ENCODE measurements around the gene PANK4.

Gene PANK4

DNA sequence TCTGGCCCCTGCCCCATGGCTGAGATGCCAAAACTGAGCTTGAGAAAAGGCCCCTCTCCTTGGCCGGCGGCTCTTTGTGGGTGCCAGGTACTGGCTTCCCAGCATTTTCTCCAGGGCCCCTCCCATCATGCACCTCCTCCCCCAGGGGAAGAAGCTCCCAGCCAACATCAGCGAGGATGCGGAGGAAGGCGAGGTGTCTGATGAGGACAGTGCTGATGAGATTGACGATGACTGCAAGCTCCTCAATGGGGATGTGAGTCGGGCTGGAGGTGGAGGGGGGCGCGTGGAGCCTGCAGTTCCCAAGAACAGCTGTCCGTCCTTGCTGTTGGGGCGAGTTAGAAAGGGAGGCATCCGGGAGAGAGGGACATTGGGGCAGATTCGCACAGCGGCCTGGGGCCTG, 36.8 kb downstream of the PANK4 start:
- DNase-seq = no peak
- TF ChIP-seq POLR2A (IDR thresholded peaks at IDR 0.05; ENCODE audit: low read length) (no peak), GATA1 (IDR thresholded peaks at IDR 0.05; ENCODE audit: low read depth, low read length) (no peak)

- TF ChIP-seq GATA1 (IDR thresholded peaks at IDR 0.05; ENCODE audit: low read depth, low read length) (no peak), POLR2A (IDR thresholded peaks at IDR 0.05; ENCODE audit: low read length) (no peak)
- no peak for DNase-seq
Observed at GRCh38 chr1:2488688-2489087, 37.7 kb downstream of the PANK4 start.

DNA sequence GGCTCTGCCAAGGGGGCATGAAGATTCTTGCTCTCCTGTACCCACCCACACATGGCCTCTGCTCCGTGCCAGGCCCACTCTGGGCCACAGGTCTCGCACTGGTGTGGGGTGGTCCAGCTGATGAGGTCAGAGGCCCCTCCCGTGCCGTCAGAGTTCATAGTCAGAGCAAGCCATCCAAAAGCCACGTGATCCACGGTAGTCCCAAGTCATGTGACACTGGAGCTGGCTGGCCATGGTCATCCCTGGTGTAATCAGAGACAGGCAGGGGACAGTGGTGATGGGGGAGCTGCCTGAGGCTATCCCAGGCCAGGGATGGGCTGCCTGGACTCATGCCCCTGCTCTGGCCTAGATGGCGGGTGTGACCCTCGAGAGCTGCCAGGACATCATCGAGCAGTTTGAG, 39.8 kb downstream of the PANK4 start:
- DNase-seq = no peak
- TF ChIP-seq GATA1 (IDR thresholded peaks at IDR 0.05; ENCODE audit: low read depth, low read length) (no peak), POLR2A (IDR thresholded peaks at IDR 0.05; ENCODE audit: low read length) (no peak)

GRCh38 chr1:2486041-2486440, 40.4 kb downstream of the PANK4 start:
- no peak for TF ChIP-seq POLR2A (IDR thresholded peaks at IDR 0.05; ENCODE audit: low read length)
- no peak for TF ChIP-seq GATA1 (IDR thresholded peaks at IDR 0.05; ENCODE audit: low read depth, low read length)
- no peak for DNase-seq

DNA sequence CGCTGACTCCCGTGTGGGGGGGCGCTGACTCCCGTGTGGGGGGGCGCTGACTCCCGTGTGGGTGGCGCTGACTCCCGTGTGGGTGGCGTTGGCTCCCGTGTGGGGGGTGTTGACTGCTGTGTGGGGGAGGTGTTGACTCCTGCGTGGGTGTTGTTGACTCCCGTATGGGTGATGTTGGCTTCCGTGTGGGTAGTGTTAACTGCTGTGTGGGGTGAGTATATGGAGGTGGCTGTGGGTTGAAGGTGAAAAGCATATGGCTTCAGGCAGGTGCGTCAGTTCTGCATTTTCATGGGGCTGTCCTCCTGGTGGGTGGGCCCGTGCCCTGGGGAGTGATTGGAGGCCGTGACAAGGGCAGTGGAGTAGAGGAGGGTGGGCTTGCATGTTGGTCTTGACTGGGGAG, 42.4 kb downstream of the PANK4 start:
- DNase-seq = no peak
- TF ChIP-seq GATA1 (IDR thresholded peaks at IDR 0.05; ENCODE audit: low read depth, low read length) (no peak), POLR2A (IDR thresholded peaks at IDR 0.05; ENCODE audit: low read length) (no peak)

- no peak for TF ChIP-seq POLR2A (IDR thresholded peaks at IDR 0.05; ENCODE audit: low read length)
- no peak for DNase-seq
Observed at GRCh38 chr1:2483026-2483425, 43.4 kb downstream of the PANK4 start.

DNA sequence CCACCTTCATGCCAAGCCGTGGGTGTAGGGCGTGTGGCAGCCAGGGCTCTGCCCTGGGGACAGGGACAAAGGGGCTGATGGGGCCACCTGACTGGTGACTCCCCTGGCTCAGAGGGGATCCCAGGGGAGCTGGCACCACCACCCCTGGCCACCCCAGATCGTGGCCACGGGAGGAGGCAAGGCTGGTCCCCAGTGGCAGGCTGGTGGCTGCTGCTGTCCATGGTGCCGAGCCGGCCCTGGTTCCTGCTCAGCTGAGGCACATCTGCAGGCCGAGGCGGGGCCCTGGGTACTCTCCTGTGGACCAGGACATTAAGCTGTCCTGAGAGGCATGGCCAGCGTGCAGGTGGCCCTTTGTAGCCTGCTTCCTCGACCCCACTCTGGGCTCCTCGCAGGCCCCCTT, 43.8 kb downstream of the PANK4 start:
- no peak for TF ChIP-seq GATA1 (IDR thresholded peaks at IDR 0.05; ENCODE audit: low read depth, low read length)
- no peak for TF ChIP-seq POLR2A (IDR thresholded peaks at IDR 0.05; ENCODE audit: low read length)
- no peak for DNase-seq

DNA sequence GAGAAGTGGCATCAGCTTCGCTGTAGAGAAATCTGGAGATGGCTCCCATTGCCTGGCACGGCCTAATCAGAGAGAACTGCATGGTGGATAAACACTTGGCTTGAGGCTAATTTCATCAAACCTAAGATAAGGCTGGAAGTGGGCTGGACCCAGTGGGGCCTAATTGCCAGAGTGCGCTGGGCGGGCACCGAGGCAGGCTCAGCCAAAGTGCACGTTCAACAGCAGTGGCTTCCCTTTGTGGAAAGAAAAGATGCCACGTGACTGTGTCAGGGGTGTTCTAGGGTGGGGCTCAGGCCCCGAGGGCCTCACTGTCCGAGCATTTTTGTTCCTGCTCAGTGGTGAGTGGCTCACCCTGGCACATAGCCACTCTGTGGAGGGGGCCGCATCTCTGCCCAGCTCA, 44.5 kb downstream of the PANK4 start:
- no peak for DNase-seq
- TF ChIP-seq POLR2A (IDR thresholded peaks at IDR 0.05; ENCODE audit: low read length) (no peak), GATA1 (IDR thresholded peaks at IDR 0.05; ENCODE audit: low read depth, low read length) (no peak)

DNA sequence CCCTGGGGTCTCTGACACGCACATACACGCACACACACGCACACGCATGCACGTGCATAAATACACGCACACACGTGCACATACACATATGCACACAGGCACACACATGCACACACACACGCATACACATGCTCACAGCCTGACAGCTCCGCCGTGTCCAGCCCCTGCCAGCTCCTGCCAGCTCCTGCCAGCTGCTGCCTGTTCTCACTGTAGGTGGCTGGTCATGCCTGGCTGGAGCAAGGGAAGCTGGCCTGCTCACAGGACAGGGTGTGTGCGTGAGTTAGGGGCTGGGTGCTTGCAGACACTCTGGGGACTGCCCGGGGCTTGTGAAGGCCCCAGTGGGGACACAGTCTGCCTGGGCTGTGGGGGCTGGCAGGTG, 45.4 kb downstream of the PANK4 start:
- TF ChIP-seq POLR2A (IDR thresholded peaks at IDR 0.05; ENCODE audit: low read length) = no peak
- no peak for TF ChIP-seq GATA1 (IDR thresholded peaks at IDR 0.05; ENCODE audit: low read depth, low read length)
- DNase-seq = no peak

GRCh38 chr1:2480236-2480985, 46.0 kb downstream of the PANK4 start:
- no peak for TF ChIP-seq POLR2A (IDR thresholded peaks at IDR 0.05; ENCODE audit: low read length)
- no peak for TF ChIP-seq GATA1 (IDR thresholded peaks at IDR 0.05; ENCODE audit: low read depth, low read length)
- DNase-seq = no peak

DNA sequence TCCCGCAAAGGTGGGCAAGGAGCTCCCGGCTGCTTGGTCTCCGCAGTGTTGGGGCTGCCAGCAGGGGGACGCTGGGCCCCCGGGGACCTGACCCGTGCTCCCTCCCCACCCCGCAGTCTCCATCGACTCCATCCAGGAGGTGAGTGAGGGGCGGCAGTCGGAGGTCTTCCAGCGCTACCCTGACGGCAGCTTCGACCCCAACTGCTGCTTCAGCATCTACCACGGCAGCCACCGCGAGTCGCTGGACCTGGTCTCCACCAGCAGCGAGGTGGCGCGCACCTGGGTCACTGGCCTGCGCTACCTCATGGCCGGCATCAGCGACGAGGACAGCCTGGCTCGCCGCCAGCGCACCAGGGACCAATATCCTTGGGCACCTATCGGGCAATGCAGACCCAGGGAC, 46.8 kb downstream of the PANK4 start:
- TF ChIP-seq GATA1 (IDR thresholded peaks at IDR 0.05; ENCODE audit: low read depth, low read length) (no peak), POLR2A (IDR thresholded peaks at IDR 0.05; ENCODE audit: low read length) (no peak)
- DNase-seq = no peak

GRCh38 chr1:2479186-2479585, 47.2 kb downstream of the PANK4 start:
- TF ChIP-seq GATA1 (IDR thresholded peaks at IDR 0.05; ENCODE audit: low read depth, low read length) (no peak), POLR2A (IDR thresholded peaks at IDR 0.05; ENCODE audit: low read length) (no peak)
- DNase-seq = no peak

- TF ChIP-seq POLR2A (IDR thresholded peaks at IDR 0.05; ENCODE audit: low read length) (no peak), GATA1 (IDR thresholded peaks at IDR 0.05; ENCODE audit: low read depth, low read length) (no peak)
- DNase-seq = no peak
Observed at GRCh38 chr1:2477791-2478499, 48.5 kb downstream of the PANK4 start.

- no peak for TF ChIP-seq GATA1 (IDR thresholded peaks at IDR 0.05; ENCODE audit: low read depth, low read length)
- TF ChIP-seq POLR2A (IDR thresholded peaks at IDR 0.05; ENCODE audit: low read length) = no peak
- no peak for DNase-seq
Observed at GRCh38 chr1:2477309-2477708, 49.1 kb downstream of the PANK4 start.

All from erythroblast (primary cell).